Measurements from ENCODE around the gene IL22RA1.

The IL22RA1 gene, protein sequence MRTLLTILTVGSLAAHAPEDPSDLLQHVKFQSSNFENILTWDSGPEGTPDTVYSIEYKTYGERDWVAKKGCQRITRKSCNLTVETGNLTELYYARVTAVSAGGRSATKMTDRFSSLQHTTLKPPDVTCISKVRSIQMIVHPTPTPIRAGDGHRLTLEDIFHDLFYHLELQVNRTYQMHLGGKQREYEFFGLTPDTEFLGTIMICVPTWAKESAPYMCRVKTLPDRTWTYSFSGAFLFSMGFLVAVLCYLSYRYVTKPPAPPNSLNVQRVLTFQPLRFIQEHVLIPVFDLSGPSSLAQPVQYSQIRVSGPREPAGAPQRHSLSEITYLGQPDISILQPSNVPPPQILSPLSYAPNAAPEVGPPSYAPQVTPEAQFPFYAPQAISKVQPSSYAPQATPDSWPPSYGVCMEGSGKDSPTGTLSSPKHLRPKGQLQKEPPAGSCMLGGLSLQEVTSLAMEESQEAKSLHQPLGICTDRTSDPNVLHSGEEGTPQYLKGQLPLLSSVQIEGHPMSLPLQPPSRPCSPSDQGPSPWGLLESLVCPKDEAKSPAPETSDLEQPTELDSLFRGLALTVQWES

DNA sequence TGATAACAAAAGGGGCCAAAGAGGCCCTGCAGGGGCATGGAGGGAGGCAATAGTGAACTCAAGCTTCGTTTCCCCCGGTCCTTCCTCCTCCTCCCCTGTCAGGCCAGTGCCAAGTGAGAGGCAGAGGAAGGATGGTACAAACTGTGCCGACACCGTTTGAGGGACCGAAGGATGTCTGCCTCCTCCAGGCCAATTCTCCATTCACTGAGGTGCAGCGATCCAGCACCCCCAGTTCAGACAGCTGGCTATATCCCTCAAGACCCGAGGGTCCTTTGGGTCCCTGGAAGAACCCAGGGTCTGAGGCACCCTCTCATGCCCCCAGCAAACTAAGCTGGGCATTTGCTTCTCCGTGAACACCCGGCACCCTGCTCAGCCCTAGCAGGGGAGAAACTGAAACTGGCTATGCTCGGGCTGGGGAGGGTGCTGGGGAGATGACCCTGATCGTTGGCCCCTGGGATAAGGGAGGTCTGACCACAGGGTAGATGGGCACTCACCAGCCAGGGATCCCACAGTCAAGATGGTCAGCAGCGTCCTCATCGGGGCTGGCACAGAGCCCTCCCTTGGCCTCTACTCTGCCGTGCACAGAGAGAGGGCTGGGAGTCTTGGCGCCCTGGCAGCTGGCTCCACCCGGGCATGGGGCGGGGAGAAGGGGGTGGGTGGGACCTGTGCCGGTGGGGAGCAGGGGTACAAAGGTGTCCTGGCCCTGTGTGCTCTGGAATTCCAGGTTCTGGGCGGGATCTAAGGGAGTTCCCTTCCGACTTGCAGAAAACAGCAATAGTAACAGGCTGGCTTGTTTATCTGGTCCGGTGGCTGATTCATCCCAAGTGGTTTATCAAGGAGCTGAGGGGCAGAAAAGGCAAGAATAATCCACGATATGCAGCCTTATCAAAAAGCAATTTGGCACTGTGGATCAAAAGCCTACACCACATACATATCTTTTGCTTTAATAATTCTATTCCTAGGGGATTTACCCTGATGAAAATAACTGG lies at the start of gene IL22RA1:
Gene IL22RA1, minus strand, starts transcription at position 595 of the 989 bp plus-strand sequence. Its CDS starts 58 bp downstream, at position 537.
- DNase-seq, result no peak

DNA sequence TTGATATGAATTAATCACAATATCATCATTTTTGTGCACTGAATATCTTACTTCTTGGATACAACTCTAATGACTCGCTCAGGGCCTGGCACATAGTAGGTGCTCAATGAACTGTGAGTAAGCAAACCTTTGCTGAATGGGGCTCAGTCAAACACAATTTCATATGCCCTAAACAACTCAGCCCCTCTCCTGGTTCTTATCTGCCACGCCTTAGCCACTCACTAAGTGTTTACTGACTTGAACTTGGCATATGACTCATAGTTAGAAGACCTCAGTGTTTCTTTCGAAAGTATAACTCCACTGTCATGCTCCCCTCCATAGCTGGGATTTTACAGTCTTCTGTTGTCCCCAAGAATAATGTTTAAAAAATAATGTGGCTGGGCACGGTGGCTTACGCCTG lies 48.9 kb upstream of the IL22RA1 start:
- no peak for DNase-seq

DNA sequence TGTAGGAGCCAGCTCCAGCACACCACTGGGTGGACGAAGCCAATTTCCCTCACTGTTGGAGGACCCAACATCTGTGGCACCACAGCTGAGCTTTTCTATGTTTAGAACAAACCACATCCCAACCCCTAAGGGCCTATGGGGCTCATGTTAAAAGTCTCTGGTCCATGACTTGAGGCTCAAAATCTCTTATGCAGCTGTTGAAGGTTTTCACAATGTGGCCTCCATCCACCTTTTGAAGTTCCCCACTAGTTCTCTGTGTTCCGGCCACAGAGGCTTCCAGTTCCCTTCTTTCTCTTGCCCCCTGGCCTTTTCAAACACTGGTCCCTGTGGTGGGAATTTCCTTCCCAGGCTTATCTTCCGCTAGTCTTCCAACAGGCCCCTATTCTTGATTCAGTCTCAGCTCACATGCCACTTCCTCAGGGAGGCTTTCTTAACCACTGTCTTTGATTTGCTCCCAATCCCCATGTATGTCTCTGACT lies 48.1 kb upstream of the IL22RA1 start:
- DNase-seq, result no peak

DNA sequence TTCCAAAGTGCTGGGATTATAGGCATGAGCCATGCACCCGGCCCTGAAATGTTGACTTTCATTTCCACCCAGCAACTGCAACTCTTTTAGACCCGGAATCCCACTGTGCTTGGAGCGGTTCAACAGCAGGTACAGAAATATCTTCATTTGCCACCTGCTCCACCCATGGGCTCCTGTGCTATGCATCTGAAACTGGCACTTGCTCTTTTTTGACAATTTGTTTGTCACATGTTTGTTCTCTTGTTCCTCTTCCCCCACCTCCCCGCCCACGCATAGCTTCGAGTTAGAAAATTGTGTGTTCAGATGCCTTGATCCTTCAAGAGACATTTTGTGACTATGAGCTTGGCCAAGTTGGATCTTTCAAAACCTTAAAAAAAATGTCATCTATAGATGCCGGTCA lies 46.6 kb upstream of the IL22RA1 start:
- DNase-seq, result no peak

DNA sequence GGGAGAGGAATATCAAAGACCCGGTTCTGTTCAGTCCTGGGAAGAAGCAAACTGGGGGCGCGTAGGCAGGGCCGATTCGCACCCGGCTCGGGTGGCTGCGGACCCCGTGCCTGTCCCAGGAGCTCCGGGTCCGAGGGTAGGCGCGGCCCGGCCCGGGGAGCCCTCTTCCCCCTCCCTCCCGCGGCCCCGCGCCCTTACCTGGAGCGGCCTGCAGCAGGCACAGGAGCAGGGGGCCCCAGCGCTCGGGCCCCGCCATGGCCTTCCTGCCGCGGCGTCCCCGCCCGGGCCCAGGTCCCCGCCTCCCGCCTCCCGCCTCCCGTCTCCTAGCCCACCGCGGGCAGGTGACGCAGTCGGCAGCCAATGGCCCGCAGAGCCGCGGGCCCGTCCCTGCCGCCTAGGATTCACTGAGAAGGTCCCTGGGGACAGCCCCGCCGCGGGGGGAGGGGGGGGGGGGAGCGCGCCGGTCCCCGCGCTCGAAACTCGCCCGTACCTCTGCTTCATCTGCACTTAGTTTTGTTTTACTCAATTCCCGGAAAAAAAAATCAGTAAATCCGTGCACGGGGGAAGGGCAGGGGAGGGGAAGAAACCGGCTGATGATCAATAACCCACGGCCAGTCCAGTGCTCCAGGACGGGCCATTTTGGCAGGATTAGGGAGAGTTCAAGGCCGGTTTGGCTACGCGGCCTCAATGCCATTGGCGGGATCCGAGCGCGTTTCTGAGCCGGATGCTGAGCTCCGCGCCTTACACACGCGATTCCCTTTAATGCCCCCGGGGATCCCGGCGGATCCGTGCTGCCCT lies 44.3 kb upstream of the IL22RA1 start, which contains the start of gene IFNLR1:
Gene IFNLR1, minus strand, starts transcription at position 297 of the 798 bp plus-strand sequence. Its CDS starts 41 bp downstream, at position 256.
- DNase-seq, result peak; percentile 75

DNA sequence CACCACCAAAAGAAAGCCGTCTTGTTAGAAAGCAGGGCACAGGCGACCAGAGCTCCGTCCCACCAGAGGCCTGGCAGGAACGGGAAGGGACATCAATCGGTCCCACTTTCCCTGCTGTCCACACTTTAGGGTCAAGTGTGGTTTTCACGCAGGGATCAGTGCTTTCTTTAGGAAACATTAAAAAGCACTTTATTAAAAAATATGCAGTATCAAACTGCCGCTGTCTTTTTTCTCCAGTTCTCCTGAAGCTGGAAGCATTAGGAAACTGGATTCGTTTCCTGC lies 43.7 kb upstream of the IL22RA1 start:
- no peak for DNase-seq

DNA sequence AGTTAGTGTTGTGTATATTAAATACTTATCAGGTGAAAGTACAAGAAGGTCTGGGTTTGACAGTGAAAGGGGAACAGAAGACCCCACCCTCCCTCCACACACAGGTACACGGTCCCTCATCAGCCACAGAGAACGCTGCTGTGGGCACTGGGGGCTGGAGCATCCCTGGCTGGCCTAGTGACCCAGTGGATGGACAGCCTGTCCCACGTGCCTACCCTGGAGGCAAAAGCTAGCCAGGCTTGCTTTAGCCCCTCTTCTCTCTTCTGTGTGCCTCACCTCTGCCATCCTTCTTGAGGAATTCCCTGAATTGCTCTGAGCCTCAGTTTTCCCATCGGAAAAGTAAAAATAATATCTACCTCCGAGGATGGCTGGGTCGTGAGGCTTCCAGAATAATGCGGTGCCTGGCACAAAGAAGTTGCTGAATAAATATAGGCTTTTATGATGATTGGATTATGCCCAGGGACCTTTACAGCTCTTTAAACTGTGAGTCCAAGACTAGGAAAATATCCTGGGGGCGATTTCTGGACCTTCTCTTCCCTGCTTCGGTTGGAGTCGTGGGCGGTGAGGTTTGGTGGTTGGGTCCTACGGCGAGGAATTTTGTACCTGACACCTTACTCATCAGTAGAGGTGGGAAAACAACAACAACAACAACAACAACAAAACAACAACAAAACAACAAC lies 43.2 kb upstream of the IL22RA1 start:
- no peak for DNase-seq

DNA sequence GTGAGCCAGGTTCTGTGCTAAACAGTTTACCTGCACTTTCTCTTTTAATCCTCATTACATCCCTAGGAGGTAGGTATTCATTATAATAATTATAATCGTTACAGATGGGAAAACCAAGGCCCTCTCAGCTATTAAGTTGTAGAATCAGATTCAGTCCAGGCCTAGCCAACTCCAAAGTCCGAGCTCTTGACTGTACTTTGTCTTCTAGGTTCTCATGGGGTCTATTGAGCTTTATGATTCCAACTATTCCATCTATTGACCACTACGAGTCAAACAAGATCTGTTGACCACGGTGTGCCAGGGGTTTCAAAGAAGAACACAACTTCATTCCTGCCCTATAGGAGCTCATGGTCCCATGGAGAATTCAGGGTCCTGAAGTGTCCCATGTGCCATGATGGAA lies 42.1 kb upstream of the IL22RA1 start:
- no peak for DNase-seq

DNA sequence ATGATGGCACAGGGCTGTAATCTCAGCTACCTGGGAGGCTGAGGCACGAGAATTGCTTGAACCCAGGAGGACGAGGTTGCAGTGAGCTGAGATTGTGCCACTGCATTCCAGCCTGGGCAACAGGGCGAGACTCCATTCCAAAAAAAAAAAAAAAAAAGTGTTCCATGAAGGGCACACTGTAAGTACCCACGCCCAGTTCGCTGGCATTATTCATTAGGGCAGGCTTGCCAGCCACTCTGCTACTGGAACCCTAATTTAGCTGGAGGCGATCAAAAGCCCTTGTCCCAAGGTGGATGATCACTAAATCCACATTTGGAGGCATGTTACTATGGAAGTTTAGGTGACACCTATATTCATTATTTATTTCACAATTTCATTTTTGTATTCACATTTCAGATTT lies 39.1 kb upstream of the IL22RA1 start:
- DNase-seq, result no peak

DNA sequence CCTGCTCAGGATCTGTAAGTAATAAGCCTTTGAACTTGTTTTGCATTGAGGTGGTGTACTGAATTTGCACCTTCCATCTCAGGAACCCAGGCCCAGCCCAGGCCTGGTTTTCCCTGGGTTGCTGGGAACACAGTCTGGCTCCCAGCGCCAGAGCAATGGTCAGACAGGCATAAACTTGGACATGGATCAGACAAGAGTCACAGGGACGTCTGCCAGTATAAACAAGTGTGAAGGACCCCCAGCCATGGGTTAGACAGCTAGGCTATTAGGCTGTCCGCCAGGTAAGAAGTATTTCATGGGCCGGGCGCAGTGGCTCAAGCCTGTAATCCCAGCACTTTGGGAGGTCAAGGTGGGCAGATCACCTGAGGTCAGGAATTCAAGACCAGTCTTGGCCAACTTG lies 38.7 kb upstream of the IL22RA1 start:
- no peak for DNase-seq

DNA sequence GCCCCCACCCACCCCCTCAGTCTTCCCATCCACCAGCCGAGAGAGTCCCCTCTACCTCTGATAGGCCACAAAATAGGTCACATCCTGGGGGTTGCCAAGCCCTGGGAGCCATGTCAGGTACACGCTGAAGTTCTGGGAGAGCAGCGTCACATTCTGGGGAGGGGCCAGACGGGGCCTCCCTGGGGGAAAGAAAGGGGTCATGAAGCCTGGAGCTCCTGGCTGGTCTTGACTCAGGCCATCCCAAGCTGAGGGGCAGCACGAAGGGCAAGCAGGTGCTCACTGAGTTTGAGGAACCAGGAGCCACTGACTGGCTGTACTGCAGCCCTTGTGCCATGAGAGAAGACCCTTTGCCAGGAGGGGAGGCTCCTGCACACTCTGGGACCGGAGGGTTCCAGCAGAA lies 37.7 kb upstream of the IL22RA1 start:
- DNase-seq, result no peak

DNA sequence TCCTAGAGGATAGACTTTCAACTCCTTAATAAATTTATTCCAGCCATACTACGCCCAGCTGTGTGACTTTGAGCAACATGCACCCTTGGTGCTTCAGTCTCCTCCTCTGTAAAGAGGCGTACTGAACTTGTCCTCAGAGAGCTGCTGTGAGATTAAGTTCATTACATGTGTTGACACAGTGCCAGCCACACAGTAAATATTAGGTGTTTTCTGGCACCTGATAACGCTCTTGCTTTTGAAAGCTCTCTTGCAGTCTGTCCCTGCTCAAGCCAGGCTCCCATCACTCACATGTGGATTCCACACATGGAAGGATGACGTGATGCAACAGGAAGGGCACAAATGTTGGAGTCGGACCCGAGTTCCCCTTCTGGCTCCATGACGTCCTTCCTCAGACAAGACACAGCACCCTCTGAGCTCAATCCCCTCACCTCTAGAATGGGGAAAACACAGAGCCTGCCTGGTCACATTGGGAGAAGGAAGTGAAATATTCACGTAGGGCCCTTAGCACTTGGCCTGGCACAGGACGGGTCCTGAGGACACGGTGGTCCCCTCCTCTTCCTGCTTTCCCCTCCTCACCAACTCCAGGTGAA lies 36.4 kb upstream of the IL22RA1 start:
- DNase-seq, result no peak

DNA sequence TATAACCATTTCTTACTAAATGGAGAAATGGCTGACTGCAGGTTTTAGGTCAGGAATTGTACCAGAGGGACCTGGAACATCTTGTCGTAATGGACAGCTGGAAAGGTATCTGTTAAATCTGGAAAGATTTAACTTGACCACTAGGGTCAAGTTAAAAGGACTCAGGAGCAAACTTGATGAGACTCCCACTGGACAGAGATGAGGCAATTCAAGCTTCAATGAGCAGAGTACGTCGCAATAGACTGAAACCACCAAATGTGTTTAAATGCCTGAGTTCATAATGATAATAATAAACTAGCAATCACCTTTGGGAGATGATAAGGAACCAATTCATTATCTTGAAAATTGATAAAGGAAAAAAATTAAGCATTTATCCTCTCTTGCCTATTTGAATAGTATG lies 35.5 kb upstream of the IL22RA1 start:
- no peak for DNase-seq

DNA sequence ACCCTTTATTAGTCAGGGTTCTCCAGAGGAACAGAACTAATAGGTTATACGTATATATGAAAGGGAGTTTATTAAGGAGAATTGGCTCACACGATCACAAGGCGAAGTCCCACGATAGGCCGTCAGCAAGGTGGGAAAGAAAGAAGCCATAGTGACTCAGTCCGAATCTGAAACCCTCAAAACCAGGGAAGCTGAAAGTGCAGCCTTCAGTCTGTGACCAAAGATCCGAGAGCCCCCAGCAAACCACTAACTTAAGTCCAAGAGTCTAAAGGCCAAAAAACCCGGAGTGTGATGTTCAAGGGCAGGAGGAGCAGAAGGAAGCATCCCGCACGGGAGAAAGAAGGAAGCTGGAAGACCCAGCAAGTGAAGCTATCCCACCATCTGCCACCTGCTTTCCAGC lies 34.2 kb upstream of the IL22RA1 start:
- no peak for DNase-seq

DNA sequence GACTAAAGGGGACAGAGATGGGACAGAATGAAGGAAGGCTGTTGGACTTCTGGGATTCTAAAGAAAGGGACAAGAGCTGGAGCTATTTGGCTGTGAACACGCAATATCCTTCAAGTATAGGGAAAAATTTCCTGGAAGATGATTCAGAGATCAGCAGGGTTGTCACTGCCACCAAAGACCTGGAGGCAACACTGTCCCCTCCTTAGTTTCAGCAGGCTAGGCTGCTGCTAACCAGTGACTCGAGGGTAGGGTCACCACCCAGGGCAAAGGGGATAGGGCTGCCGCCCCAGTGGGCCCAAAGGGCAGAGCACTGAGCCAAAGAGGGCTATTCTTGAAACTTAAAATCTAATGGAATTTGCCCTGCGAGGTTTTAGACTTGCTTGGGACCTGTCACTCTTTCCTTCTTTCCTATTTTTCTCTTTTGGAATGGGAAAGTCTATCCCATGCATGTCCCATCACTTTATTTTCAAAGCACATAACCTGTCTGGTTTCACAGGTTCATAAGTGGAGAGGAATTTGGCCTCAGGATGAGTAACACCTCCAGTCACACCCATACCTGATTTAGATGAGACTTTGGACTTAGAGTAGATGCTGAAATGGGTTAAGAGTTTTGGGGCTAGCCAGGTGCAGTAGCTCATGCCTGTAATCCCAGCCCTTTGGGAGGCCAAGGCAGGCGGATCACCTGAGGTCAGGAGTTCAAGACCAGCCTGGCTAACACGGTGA lies 32.3 kb upstream of the IL22RA1 start:
- DNase-seq, result no peak

DNA sequence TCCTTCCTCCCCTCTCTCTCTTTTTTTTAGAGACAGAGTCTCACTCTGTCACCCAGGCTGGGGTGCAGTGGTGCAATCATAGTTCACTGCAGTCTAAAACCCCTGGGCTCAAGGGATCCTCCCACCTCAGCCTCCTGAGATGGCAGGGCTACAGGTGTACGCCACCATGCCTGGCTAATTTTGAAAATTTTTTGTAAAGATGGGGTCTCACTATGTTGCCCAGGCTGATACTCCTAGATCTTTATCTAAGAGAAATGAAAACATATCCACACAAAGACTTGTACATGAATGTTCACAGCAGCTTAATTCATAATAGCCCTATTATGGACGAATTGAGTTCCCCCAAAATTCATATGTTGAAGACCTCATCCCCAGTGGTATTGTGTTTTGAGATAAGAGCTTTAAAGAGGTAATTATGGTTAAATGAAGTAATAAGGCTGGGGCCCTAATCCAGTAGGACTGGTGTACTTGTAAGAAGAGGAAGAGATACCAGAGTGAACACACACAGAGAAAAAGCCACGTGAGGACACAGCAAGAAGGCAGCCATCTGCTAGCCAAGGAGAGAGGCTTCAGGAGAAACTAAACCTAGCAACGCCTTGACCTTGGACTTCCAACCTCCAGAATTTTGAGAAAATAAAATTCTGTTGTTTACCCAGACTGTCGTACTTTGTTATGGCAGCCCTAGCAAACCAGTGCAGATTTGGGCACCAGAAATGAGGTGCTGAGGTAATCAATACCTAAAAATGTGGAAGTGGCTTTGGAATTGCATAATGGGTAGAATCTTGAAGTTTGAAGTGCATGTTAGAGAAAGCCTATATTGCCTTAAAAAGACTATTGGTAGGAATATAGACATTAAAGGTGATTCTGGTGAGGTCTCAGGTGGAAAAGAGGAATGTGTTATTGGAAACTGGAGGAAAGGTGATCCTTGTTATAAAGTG lies 31.0 kb upstream of the IL22RA1 start:
- no peak for DNase-seq

DNA sequence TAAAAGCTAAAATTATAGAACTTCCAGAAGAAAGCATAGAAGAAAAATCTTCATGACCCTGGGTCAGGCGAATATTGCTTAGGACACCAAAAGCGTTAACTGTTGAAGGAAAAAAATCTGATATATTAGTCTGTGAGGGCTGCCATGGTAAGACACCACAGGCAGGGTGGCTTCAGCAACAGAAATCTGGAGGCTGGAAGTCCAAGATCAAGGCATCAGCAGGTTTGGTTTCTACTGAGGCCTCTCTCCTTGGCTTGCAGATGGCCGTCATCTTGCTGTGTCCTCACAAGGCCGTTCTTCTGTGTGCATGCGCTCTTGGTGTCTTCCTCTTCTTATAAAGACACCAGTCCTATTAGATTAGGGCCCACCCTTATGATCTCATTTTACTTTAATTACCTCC lies 29.7 kb upstream of the IL22RA1 start:
- DNase-seq, result no peak

DNA sequence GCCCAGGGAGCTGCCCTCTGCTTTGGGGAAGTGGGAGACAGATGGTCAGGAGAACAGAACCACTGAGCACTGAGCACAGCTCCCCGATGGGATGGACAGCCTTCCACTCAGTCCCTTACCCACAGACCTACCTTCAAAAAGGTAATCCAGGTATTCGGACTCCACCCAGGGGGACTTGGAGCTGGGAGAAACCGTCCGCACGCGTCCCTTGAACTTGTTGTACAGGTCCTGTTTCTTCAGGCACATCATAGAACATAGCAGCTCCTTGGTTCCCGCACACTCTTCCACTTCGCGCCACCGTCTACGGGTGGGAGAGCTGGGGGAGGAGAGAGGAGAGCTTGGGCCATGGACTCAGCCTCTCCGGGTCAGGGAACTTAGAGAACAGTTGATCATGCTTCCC lies 26.3 kb upstream of the IL22RA1 start:
- DNase-seq, result no peak

DNA sequence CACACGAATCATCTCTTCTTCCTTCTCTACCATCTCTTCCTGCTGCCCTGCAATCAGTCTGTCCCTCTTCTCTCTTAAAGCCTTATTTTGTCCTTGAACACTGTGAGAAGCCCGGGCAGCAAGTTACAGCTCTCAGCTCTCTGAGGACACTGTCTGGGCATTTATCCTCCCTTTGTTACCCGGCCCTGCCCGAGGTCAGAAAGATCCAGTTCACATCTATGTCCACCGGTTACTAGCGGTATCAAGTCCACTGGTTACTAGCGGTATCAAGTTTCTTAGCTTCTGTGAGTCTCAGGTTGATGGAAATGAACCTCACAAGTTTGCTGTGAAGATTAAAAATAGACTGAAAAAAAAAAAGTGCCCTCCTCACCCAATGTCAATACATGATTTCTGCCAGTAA lies 25.3 kb upstream of the IL22RA1 start:
- DNase-seq, result no peak

DNA sequence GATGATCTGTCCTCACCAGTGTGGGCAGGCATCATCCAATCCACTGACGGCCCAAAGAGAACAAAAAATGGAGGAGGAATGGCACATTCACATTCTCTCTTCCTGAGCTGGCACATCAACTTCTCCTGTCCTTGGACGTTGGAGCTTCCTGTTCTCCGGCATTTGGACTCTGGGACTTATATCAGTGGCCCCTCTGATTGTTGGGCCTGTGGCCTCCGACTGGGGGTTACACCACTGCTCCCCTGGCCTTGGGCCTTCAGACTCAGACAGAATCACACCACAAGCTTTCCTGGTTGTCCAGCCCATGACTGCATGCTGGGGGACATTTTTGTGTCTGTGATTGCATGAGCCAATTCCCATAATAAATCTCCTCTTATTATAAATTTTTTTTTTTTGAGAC lies 24.1 kb upstream of the IL22RA1 start:
- no peak for DNase-seq
